ENCODE results near the gene MOB2. TPM values are rescaled to one million over a fixed set of nuclear protein-coding genes. Genes with fewer than 3 reads are reported as not detected.

The MOB2 gene
- total RNA-seq, 1 experiment from 2014 or later, result 15.2 TPM

DNA sequence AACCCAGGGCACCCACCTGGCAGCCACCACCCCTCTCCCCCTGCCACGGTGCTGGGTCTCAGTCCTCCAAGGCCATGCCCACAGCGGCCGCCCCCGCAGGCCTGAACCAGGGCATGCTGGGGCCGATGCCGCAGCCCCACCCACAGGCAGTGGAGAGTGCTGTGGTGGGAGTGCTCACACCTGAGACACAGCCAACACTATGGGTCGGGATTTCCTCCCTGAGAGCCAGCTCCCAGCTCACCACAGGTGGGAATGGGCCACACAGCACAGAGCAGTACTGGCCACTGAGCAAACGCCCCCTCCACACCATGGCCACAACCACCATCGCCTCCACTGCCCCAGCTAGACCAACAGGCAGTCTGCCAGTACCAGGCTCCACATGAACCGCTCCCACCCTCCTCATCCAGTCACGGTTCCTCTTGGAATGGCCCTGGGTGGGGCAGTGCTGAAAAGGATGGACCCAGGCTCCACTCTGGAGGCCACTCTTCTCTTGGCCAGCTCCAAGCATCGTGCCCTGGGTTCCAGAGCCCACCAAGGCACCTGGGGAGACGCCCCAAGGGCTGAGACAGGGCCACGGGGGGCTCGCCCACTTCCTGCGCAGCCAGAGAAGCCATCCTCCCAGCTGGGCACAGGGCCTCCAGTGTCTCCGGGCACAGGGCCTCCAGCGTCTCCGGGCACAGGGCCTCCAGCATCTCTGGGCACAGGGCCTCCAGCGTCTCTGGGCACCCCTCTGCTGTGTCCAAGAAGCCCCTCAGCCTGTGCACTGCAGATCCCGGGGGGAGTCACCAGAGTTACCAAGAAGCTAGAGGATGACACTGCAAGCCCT lies 14.2 kb downstream of the MOB2 start:
- no peak for DNase-seq (ENCODE audit: low spot score)

GRCh38 chr11:1471736-1472135 lies 14.8 kb downstream of the MOB2 start:
- no peak for DNase-seq (ENCODE audit: low spot score)

DNA sequence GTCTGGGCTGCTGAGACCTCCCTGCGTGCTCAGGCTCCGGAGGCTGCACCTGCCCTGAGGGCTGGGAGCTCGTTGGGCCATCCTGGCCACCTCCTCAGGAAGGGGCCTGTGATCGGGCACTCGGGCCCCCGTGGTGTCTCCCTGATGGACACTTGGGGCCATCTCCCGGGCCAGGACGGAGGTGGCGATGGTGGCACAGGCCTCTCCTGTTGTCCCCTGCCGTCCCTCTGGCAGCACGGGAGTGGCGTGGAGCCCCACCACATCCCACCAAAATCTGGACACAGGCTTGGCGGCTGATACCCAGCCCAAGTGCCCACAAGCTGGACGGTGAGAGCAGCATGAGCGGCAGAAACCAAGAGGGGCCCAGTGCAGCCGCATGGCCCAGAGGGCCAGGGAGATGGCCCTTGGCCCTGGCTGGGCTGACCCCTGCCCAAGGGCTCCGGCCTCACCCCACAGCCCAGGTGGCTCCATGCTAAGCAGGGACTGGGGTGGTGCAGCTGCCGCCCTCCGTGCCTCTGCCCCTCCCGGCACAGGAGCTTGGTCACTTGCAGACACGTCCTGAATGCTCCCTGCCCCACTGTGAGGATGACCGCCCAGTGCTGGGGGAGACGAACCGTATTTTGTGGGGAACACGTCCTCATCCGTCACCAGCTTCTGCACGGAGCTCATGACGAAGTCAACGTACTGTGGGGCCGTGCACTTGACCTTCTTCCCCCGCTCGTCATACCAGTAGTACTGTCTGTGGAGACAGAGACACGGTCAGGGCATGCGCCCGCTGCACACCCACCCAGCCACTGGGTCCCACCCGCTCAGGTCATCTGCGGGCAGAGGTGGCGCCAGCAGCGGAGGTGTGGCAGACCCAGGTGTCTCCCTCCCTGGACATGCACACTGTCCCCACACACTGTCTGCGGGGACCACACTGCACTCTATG lies 15.6 kb downstream of the MOB2 start:
- DNase-seq (ENCODE audit: low spot score), result no peak

- DNase-seq (ENCODE audit: low spot score), result no peak
These were observed 16.5 kb downstream of the MOB2 start for GRCh38 chr11:1469911-1470680.

GRCh38 chr11:1469287-1469910 lies 17.2 kb downstream of the MOB2 start:
- no peak for DNase-seq (ENCODE audit: low spot score)

DNA sequence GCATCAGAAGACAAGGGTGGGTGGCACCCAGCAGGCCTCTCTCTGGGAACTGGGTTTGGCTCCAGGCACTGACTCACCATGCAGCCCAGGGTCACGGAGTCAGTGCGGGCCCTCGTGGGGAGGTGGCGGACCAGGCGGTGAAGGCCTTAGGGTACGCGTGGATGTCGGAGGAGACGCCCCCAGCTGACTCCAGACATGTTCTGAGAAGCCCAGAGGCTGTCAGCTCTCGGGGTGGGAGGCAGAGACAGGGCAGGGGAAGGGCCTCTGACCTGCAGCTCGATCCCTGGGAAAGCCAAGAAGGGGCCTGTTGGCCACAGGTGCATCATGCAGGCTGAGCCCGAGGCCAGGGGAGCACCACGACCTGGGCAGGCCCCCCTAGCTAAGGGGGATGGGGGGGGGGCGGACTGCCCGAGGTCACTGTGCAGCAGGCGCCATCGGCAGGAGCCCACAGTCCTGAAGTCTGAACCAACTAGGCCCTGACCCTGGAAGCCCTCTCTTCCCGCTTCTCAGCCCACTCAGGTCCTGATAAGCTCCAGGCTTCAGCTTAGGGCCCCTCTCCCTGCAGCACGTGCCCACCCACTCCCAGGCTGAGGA lies 18.0 kb downstream of the MOB2 start:
- no peak for DNase-seq (ENCODE audit: low spot score)

- DNase-seq (ENCODE audit: low spot score), result no peak
These were observed 18.6 kb downstream of the MOB2 start for GRCh38 chr11:1468002-1468401.

GRCh38 chr11:1467270-1467669 lies 19.3 kb downstream of the MOB2 start:
- no peak for DNase-seq (ENCODE audit: low spot score)

DNA sequence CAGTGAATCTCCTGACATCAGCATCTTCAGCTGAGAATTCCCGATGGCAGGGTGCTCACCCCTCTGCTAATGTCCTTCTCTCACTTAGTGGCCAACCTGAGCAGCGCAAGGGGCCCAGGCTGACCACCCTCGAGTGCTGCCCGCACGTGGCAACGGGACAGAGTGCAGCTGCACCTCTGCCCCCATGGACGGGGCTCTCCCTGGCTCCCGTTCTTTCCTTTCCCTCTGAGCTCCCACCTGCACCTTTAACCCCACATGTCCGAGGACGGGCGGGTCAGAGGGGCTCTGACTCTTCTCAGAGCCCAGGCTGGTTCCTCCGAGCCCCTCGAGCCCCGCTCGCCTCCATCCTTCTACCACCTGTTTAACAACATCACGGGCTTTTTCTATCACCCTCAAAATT lies 19.8 kb downstream of the MOB2 start:
- DNase-seq (ENCODE audit: low spot score), result no peak

DNA sequence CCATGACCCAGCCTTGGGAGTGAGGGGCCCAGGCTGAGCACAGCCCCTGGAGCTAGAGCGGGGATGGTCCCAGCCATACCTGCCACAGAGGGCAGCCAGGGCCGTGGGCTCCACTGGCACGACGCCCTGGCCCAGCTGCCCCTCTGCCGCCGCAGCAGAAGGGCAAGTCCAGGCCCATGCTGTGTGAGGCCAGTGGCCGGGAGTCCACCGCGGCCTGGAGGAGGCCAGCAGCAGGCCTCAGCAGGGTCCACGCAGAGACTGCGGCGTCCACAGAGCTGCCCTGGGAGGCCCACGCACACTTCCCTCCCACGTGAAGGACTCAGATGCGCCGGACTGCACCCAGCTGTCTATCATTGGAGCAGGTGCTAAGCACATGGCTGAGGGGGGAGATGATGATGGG lies 23.5 kb downstream of the MOB2 start:
- DNase-seq (ENCODE audit: low spot score), result no peak

- DNase-seq (ENCODE audit: low spot score), result no peak
These were observed 23.9 kb downstream of the MOB2 start for GRCh38 chr11:1462698-1462975.

GRCh38 chr11:1461826-1462697 lies 24.5 kb downstream of the MOB2 start:
- no peak for DNase-seq (ENCODE audit: low spot score)

DNA sequence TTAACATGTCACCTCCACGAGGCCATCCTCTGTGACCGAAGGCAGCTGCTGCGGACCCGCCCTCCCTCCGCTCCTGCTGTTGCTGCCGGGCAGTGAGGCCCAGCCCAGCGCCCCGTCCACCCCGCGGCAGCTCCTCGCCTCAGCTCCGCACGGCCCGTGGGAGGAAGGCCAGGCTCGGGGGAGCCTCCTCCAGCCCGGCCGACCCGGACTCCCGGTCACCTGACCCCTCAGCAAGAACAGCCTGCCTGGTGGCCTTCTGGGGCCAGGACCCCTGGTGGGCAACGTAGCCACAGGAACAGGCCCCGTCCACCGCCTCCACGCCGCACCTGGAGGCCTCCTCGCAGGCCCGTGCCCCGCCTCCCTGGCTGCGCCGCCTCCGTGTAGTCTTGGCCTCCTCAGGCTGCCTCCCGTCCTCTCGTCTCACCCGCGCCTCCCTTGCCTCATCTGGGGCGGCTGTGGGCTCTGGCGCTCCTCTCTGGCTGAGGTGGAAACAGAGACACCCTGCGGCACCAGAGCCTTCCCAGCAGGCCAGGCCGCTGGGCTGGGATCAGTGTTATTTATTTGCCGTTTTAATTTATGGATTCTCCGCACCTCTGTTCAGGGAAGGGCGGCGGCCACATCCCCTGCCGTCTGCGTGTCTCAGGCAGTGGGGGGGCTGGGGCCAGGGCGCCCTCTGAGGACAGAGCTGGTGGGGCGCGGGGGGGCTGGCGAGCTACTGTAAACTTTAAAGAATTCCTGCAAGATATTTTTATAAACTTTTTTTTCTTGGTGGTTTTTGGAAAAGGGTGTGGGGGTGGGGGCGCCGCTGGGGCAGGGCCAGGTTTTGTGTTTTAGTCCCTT lies 25.4 kb downstream of the MOB2 start:
- no peak for DNase-seq (ENCODE audit: low spot score)

- no peak for DNase-seq (ENCODE audit: low spot score)
These were observed 26.1 kb downstream of the MOB2 start for GRCh38 chr11:1460396-1460985.

GRCh38 chr11:1459764-1460395 lies 26.7 kb downstream of the MOB2 start:
- DNase-seq (ENCODE audit: low spot score), result no peak

GRCh38 chr11:1459219-1459575 lies 27.4 kb downstream of the MOB2 start:
- DNase-seq (ENCODE audit: low spot score), result no peak

- no peak for DNase-seq (ENCODE audit: low spot score)
These were observed 28.0 kb downstream of the MOB2 start for GRCh38 chr11:1458340-1459218.

DNA sequence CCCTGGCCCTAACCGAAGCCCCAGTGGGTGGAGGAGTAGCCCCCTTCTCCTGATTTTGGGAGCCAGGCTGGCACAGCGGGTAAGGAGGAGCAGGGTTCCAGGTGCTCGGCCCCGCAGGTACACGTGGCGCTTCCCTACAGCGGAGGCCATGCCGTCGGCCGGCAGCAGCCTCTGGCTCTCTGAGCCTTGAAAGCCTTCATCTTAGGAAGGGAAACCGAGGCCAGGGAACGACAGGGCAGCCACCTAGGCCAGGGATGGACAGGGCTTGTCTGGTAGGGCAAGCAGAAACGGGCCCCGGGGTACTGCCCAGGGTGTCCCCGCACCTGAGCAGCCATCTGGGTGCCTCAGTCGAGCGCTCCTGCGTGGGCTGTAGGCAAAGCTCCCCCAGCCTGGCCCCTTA lies 28.7 kb downstream of the MOB2 start:
- no peak for DNase-seq (ENCODE audit: low spot score)

Data from H4 (cell line).